ENCODE measurements around the gene EHBP1L1.

EHBP1L1 gene

GRCh38 chr11:65546217-65546958, 29.5 kb upstream of the EHBP1L1 start:
- no peak for DNase-seq (ENCODE audit: low read depth)

- DNase-seq (ENCODE audit: low read depth): no peak
These were observed 28.3 kb upstream of the EHBP1L1 start for GRCh38 chr11:65547446-65548125.

GRCh38 chr11:65548395-65548794, 27.5 kb upstream of the EHBP1L1 start:
- no peak for DNase-seq (ENCODE audit: low read depth)

GRCh38 chr11:65549096-65549495, 26.8 kb upstream of the EHBP1L1 start:
- DNase-seq (ENCODE audit: low read depth): no peak

GRCh38 chr11:65551572-65552387, 24.1 kb upstream of the EHBP1L1 start:
- DNase-seq (ENCODE audit: low read depth): no peak

- DNase-seq (ENCODE audit: low read depth): no peak
These were observed 23.4 kb upstream of the EHBP1L1 start for GRCh38 chr11:65552388-65552951.

- DNase-seq (ENCODE audit: low read depth): no peak
These were observed 22.4 kb upstream of the EHBP1L1 start for GRCh38 chr11:65553301-65554001.

GRCh38 chr11:65554057-65554818, 21.6 kb upstream of the EHBP1L1 start:
- DNase-seq (ENCODE audit: low read depth): no peak

GRCh38 chr11:65554842-65555430, 20.9 kb upstream of the EHBP1L1 start:
- DNase-seq (ENCODE audit: low read depth): no peak

GRCh38 chr11:65555693-65556231, 20.1 kb upstream of the EHBP1L1 start:
- peak; percentile 68 for DNase-seq (ENCODE audit: low read depth)

GRCh38 chr11:65556470-65557279, 19.2 kb upstream of the EHBP1L1 start:
- no peak for DNase-seq (ENCODE audit: low read depth)

GRCh38 chr11:65557280-65558001, 18.4 kb upstream of the EHBP1L1 start:
- DNase-seq (ENCODE audit: low read depth): no peak

- peak; percentile 66 for DNase-seq (ENCODE audit: low read depth)
These were observed 17.6 kb upstream of the EHBP1L1 start, which contains the start of gene LTBP3 for GRCh38 chr11:65558002-65558929. Gene LTBP3, minus strand, starts transcription at chr11:65558359. Its CDS starts 400 bp downstream, at chr11:65557959.

- no peak for DNase-seq (ENCODE audit: low read depth)
These were observed 16.8 kb upstream of the EHBP1L1 start for GRCh38 chr11:65558930-65559509.

GRCh38 chr11:65559535-65559934, 16.3 kb upstream of the EHBP1L1 start:
- no peak for DNase-seq (ENCODE audit: low read depth)

GRCh38 chr11:65559951-65560537, 15.8 kb upstream of the EHBP1L1 start:
- no peak for DNase-seq (ENCODE audit: low read depth)

Data from fibroblast of the conjunctiva (primary cell).